ENCODE results near the gene SORCS2. TPM values are rescaled to one million over a fixed set of nuclear protein-coding genes. Genes with fewer than 3 reads are reported as not detected.

SORCS2 gene
- total RNA-seq, 1 experiment from 2014 or later, result not detected

- in situ Hi-C loops (cut with HindIII; ENCODE audit: low sequenced_read_pairs), result no loop called here
- no peak for DNase-seq (ENCODE audit: low spot score)
Observed at GRCh38 chr4:7654550-7655445, 462.5 kb downstream of the SORCS2 start.

GRCh38 chr4:7655511-7656243, 463.3 kb downstream of the SORCS2 start:
- DNase-seq (ENCODE audit: low spot score), result no peak
- in situ Hi-C loops (cut with HindIII; ENCODE audit: low sequenced_read_pairs), result no loop called here

- no peak for DNase-seq (ENCODE audit: low spot score)
- in situ Hi-C loops (cut with HindIII; ENCODE audit: low sequenced_read_pairs), result no loop called here
Observed at GRCh38 chr4:7656244-7656800, 464.0 kb downstream of the SORCS2 start.

GRCh38 chr4:7657545-7658297, 465.4 kb downstream of the SORCS2 start:
- no peak for DNase-seq (ENCODE audit: low spot score)
- in situ Hi-C loops (cut with HindIII; ENCODE audit: low sequenced_read_pairs), result no loop called here

GRCh38 chr4:7658341-7659204, 466.2 kb downstream of the SORCS2 start:
- in situ Hi-C loops (cut with HindIII; ENCODE audit: low sequenced_read_pairs), result no loop called here
- DNase-seq (ENCODE audit: low spot score), result no peak

GRCh38 chr4:7659429-7660175, 467.3 kb downstream of the SORCS2 start:
- in situ Hi-C loops (cut with HindIII; ENCODE audit: low sequenced_read_pairs), result no loop called here
- no peak for DNase-seq (ENCODE audit: low spot score)

GRCh38 chr4:7660176-7661039, 468.1 kb downstream of the SORCS2 start:
- in situ Hi-C loops (cut with HindIII; ENCODE audit: low sequenced_read_pairs), result no loop called here

GRCh38 chr4:7661066-7661748, 468.9 kb downstream of the SORCS2 start:
- in situ Hi-C loops (cut with HindIII; ENCODE audit: low sequenced_read_pairs), result no loop called here

More at GRCh38 chr4:7660176-7661039, 468.1 kb downstream of the SORCS2 start:
- DNase-seq (ENCODE audit: low spot score), result no peak

GRCh38 chr4:7661846-7662506, 469.6 kb downstream of the SORCS2 start:
- in situ Hi-C loops (cut with HindIII; ENCODE audit: low sequenced_read_pairs), result no loop called here
- no peak for DNase-seq (ENCODE audit: low spot score)

More at GRCh38 chr4:7661066-7661748, 468.9 kb downstream of the SORCS2 start:
- no peak for DNase-seq (ENCODE audit: low spot score)

- in situ Hi-C loops (cut with HindIII; ENCODE audit: low sequenced_read_pairs), result no loop called here
- no peak for DNase-seq (ENCODE audit: low spot score)
Observed at GRCh38 chr4:7662507-7662846, 470.1 kb downstream of the SORCS2 start.

GRCh38 chr4:7663075-7663541, 470.8 kb downstream of the SORCS2 start:
- no peak for DNase-seq (ENCODE audit: low spot score)
- in situ Hi-C loops (cut with HindIII; ENCODE audit: low sequenced_read_pairs), result no loop called here

GRCh38 chr4:7664106-7664505, 471.8 kb downstream of the SORCS2 start:
- in situ Hi-C loops (cut with HindIII; ENCODE audit: low sequenced_read_pairs), result no loop called here
- no peak for DNase-seq (ENCODE audit: low spot score)

GRCh38 chr4:7665321-7665720, 473.0 kb downstream of the SORCS2 start:
- no peak for DNase-seq (ENCODE audit: low spot score)
- in situ Hi-C loops (cut with HindIII; ENCODE audit: low sequenced_read_pairs), result no loop called here

- DNase-seq (ENCODE audit: low spot score), result no peak
- in situ Hi-C loops (cut with HindIII; ENCODE audit: low sequenced_read_pairs), result no loop called here
Observed at GRCh38 chr4:7666011-7666410, 473.7 kb downstream of the SORCS2 start.

- in situ Hi-C loops (cut with HindIII; ENCODE audit: low sequenced_read_pairs), result no loop called here
Observed at GRCh38 chr4:7666744-7667143, 474.4 kb downstream of the SORCS2 start.

GRCh38 chr4:7668271-7668670, 475.9 kb downstream of the SORCS2 start:
- in situ Hi-C loops (cut with HindIII; ENCODE audit: low sequenced_read_pairs), result no loop called here
- no peak for DNase-seq (ENCODE audit: low spot score)

More at GRCh38 chr4:7666744-7667143, 474.4 kb downstream of the SORCS2 start:
- DNase-seq (ENCODE audit: low spot score), result no peak

Data from G401 (cell line).